ENCODE measurements around the gene LDLRAD3. TPM values are rescaled to one million over a fixed set of nuclear protein-coding genes. Genes with fewer than 3 reads are reported as not detected.

LDLRAD3 gene
- total and polyA plus RNA-seq, 5 donors, result 1.8 to 7.0 (median 3.5) TPM

GRCh38 chr11:36234825-36235224 is 291.0 kb downstream of the LDLRAD3 start:
- Histone ChIP-seq H3K4me3 (ENCODE audit: low read length) (no peak overlapping the region), H3K27me3 (ENCODE audit: control insufficient read depth, insufficient read depth) (peaks cover 2% of the 10 kb centered on the region), H3K27ac (ENCODE audit: low read length) (no peak overlapping the region), H3K9me3 (ENCODE audit: control insufficient read depth, low read length) (no peaks in the 10 kb centered on the region), H3K4me1 (ENCODE audit: control insufficient read depth, insufficient read depth, low read length) (no peaks in the 10 kb centered on the region)
- intact Hi-C loops (cut with DNase I), result no loop called here
- WGBS, result 98% methylated on average over 2 of the region's 2 CpGs
- ATAC-seq, result no peak
- DNase-seq, result no peak

GRCh38 chr11:36235750-36236149 is 291.9 kb downstream of the LDLRAD3 start:
- no peak for DNase-seq
- Histone ChIP-seq H3K4me1 (ENCODE audit: control insufficient read depth, insufficient read depth, low read length) (no peaks in the 10 kb centered on the region), H3K4me3 (ENCODE audit: low read length) (no peak overlapping the region), H3K27me3 (ENCODE audit: control insufficient read depth, insufficient read depth) (peaks cover 2% of the 10 kb centered on the region), H3K9me3 (ENCODE audit: control insufficient read depth, low read length) (no peaks in the 10 kb centered on the region), H3K27ac (ENCODE audit: low read length) (no peak overlapping the region)
- intact Hi-C loops (cut with DNase I), result no loop called here
- no peak for ATAC-seq
- WGBS, result 97% methylated on average over 3 of the region's 3 CpGs

- H3K4me3 ChIP-seq (ENCODE audit: low read length), result no peak overlapping the region
- no peaks in the 10 kb centered on the region for H3K9me3 ChIP-seq (ENCODE audit: control insufficient read depth, low read length)
- no peaks in the 10 kb centered on the region for H3K4me1 ChIP-seq (ENCODE audit: control insufficient read depth, insufficient read depth, low read length)
- DNase-seq (no peak), ATAC-seq (no peak)
- intact Hi-C loops (cut with DNase I), result no loop called here
- H3K27ac ChIP-seq (ENCODE audit: low read length), result no peak overlapping the region
- H3K27me3 ChIP-seq (ENCODE audit: control insufficient read depth, insufficient read depth), result peaks cover 2% of the 10 kb centered on the region
Observed at GRCh38 chr11:36237391-36237790, 293.5 kb downstream of the LDLRAD3 start.

GRCh38 chr11:36238036-36238631 is 294.3 kb downstream of the LDLRAD3 start:
- intact Hi-C loops (cut with DNase I), result no loop called here
- Histone ChIP-seq H3K4me3 (ENCODE audit: low read length) (no peak overlapping the region), H3K27me3 (ENCODE audit: control insufficient read depth, insufficient read depth) (peaks cover 2% of the 10 kb centered on the region), H3K4me1 (ENCODE audit: control insufficient read depth, insufficient read depth, low read length) (no peaks in the 10 kb centered on the region), H3K9me3 (ENCODE audit: control insufficient read depth, low read length) (no peaks in the 10 kb centered on the region), H3K27ac (ENCODE audit: low read length) (no peak overlapping the region)
- DNase-seq (no peak), ATAC-seq (no peak)

- no peak for ATAC-seq
- Histone ChIP-seq H3K4me1 (ENCODE audit: control insufficient read depth, insufficient read depth, low read length) (no peaks in the 10 kb centered on the region), H3K27me3 (ENCODE audit: control insufficient read depth, insufficient read depth) (peaks cover 2% of the 10 kb centered on the region), H3K9me3 (ENCODE audit: control insufficient read depth, low read length) (no peaks in the 10 kb centered on the region), H3K27ac (ENCODE audit: low read length) (no peak overlapping the region), H3K4me3 (ENCODE audit: low read length) (no peak overlapping the region)
- WGBS, result 79% methylated on average over 1 of the region's 1 CpG
- DNase-seq, result no peak
- intact Hi-C loops (cut with DNase I), result no loop called here
Observed at GRCh38 chr11:36238881-36239280, 295.0 kb downstream of the LDLRAD3 start.

- no peak for ATAC-seq
- no peak for DNase-seq
- Histone ChIP-seq H3K27ac (ENCODE audit: low read length) (no peak overlapping the region), H3K4me1 (ENCODE audit: control insufficient read depth, insufficient read depth, low read length) (no peaks in the 10 kb centered on the region), H3K9me3 (ENCODE audit: control insufficient read depth, low read length) (no peaks in the 10 kb centered on the region), H3K4me3 (ENCODE audit: low read length) (no peak overlapping the region), H3K27me3 (ENCODE audit: control insufficient read depth, insufficient read depth) (peaks cover 2% of the 10 kb centered on the region)
- intact Hi-C loops (cut with DNase I), result no loop called here
- 95% methylated on average over 3 of the region's 3 CpGs for WGBS
Observed at GRCh38 chr11:36239636-36240035, 295.8 kb downstream of the LDLRAD3 start.

GRCh38 chr11:36240173-36240572 is 296.3 kb downstream of the LDLRAD3 start:
- H3K9me3 ChIP-seq (ENCODE audit: control insufficient read depth, low read length), result no peaks in the 10 kb centered on the region

GRCh38 chr11:36240801-36241200 is 296.9 kb downstream of the LDLRAD3 start:
- ATAC-seq, result no peak
- H3K4me3 ChIP-seq (ENCODE audit: low read length), result no peak overlapping the region
- intact Hi-C loops (cut with DNase I), result no loop called here
- H3K9me3 ChIP-seq (ENCODE audit: control insufficient read depth, low read length), result no peaks in the 10 kb centered on the region
- H3K27me3 ChIP-seq (ENCODE audit: control insufficient read depth, insufficient read depth), result peaks cover 2% of the 10 kb centered on the region
- no peak overlapping the region for H3K27ac ChIP-seq (ENCODE audit: low read length)
- H3K4me1 ChIP-seq (ENCODE audit: control insufficient read depth, insufficient read depth, low read length), result no peaks in the 10 kb centered on the region
- DNase-seq, result no peak
- 89% methylated on average over 4 of the region's 4 CpGs for WGBS

More at GRCh38 chr11:36240173-36240572, 296.3 kb downstream of the LDLRAD3 start:
- intact Hi-C loops (cut with DNase I), result no loop called here
- Histone ChIP-seq H3K27me3 (ENCODE audit: control insufficient read depth, insufficient read depth) (peaks cover 2% of the 10 kb centered on the region), H3K27ac (ENCODE audit: low read length) (no peak overlapping the region), H3K4me3 (ENCODE audit: low read length) (no peak overlapping the region), H3K4me1 (ENCODE audit: control insufficient read depth, insufficient read depth, low read length) (no peaks in the 10 kb centered on the region)
- WGBS, result 82% methylated on average over 4 of the region's 4 CpGs
- DNase-seq (no peak), ATAC-seq (no peak)

GRCh38 chr11:36241497-36241896 is 297.6 kb downstream of the LDLRAD3 start:
- ATAC-seq (no peak), DNase-seq (no peak)
- Histone ChIP-seq H3K27me3 (ENCODE audit: control insufficient read depth, insufficient read depth) (peaks cover 4% of the 10 kb centered on the region), H3K4me3 (ENCODE audit: low read length) (no peak overlapping the region), H3K4me1 (ENCODE audit: control insufficient read depth, insufficient read depth, low read length) (no peaks in the 10 kb centered on the region), H3K9me3 (ENCODE audit: control insufficient read depth, low read length) (no peaks in the 10 kb centered on the region), H3K27ac (ENCODE audit: low read length) (no peak overlapping the region)
- WGBS, result 64% methylated on average over 1 of the region's 1 CpG
- intact Hi-C loops (cut with DNase I), result no loop called here

GRCh38 chr11:36243641-36244040 is 299.8 kb downstream of the LDLRAD3 start:
- no peaks in the 10 kb centered on the region for H3K9me3 ChIP-seq (ENCODE audit: control insufficient read depth, low read length)
- WGBS, result 49% methylated on average over 1 of the region's 1 CpG
- no peak for DNase-seq
- no peak overlapping the region for H3K4me3 ChIP-seq (ENCODE audit: low read length)
- ATAC-seq, result no peak
- no peak overlapping the region for H3K27ac ChIP-seq (ENCODE audit: low read length)
- H3K27me3 ChIP-seq (ENCODE audit: control insufficient read depth, insufficient read depth), result peaks cover 2% of the 10 kb centered on the region
- no peaks in the 10 kb centered on the region for H3K4me1 ChIP-seq (ENCODE audit: control insufficient read depth, insufficient read depth, low read length)
- intact Hi-C loops (cut with DNase I), result no loop called here

- no peak for ATAC-seq
- H3K27me3 ChIP-seq (ENCODE audit: control insufficient read depth, insufficient read depth), result peaks cover 2% of the 10 kb centered on the region
- H3K4me1 ChIP-seq (ENCODE audit: control insufficient read depth, insufficient read depth, low read length), result no peaks in the 10 kb centered on the region
- intact Hi-C loops (cut with DNase I), result no loop called here
- 54% methylated on average over 3 of the region's 3 CpGs for WGBS
- no peak overlapping the region for H3K27ac ChIP-seq (ENCODE audit: low read length)
- no peaks in the 10 kb centered on the region for H3K9me3 ChIP-seq (ENCODE audit: control insufficient read depth, low read length)
- DNase-seq, result no peak
- H3K4me3 ChIP-seq (ENCODE audit: low read length), result no peak overlapping the region
Observed at GRCh38 chr11:36247493-36247892, 303.6 kb downstream of the LDLRAD3 start.

- Histone ChIP-seq H3K9me3 (ENCODE audit: control insufficient read depth, low read length) (no peaks in the 10 kb centered on the region), H3K27me3 (ENCODE audit: control insufficient read depth, insufficient read depth) (peaks cover 2% of the 10 kb centered on the region), H3K27ac (ENCODE audit: low read length) (no peak overlapping the region), H3K4me1 (ENCODE audit: control insufficient read depth, insufficient read depth, low read length) (no peaks in the 10 kb centered on the region), H3K4me3 (ENCODE audit: low read length) (no peak overlapping the region)
- ATAC-seq (no peak), DNase-seq (no peak)
- intact Hi-C loops (cut with DNase I), result no loop called here
- WGBS, result 70% methylated on average over 4 of the region's 4 CpGs
Observed at GRCh38 chr11:36248436-36248835, 304.6 kb downstream of the LDLRAD3 start.

All from right cardiac atrium (tissue), 5 donors.